Common myeloid progenitor, CD34-positive (primary cell): ENCODE data around the gene ESR1.

ENCODE experiments used
- CTCF ChIA-PET: fragments of 350-600 bp; sonication (Branson Sonifier 250); formaldehyde crosslinking; loops from one replicate; lab custom pipeline; 2021; ENCODE audit warnings: antibody characterized with exemption; lab: Charles Lee
- POLR2A ChIA-PET: fragments of 350-600 bp; sonication (Branson Sonifier 250); formaldehyde crosslinking; loops from one replicate; lab custom pipeline; 2021; ENCODE audit warnings: antibody characterized with exemption; lab: Charles Lee
- DNase-seq, 3 donors: peaks; one replicate each; pipeline versions ENCODE4 v3.0.0 to v3.0.0-alpha.2; 2013
- H3K27ac ChIP-seq, 2 experiments: 1 replicate in 1 of 2; 2 replicates in 1 of 2; pipeline ENCODE4 v1.7.0; 2013; ENCODE audit warnings: inconsistent platforms in 2 of 2, low read length in 2 of 2, mild to moderate bottlenecking in 2 of 2, low read depth in 1 of 2, moderate library complexity in 1 of 2; ENCODE audit not compliant: severe bottlenecking in 2 of 2, insufficient read depth in 1 of 2, poor library complexity in 1 of 2
- H3K27me3 ChIP-seq, 5 experiments: replicated peaks in 2 of 5; 1 replicate in 3 of 5; 2 replicates in 2 of 5; pipeline versions ENCODE4 v1.6.1 to v1.7.0; 2013; ENCODE audit warnings: low read length in 4 of 5, mild to moderate bottlenecking in 2 of 5, moderate library complexity in 2 of 5, inconsistent platforms in 1 of 5; ENCODE audit not compliant: insufficient read depth in 5 of 5, control insufficient read depth in 4 of 5
- H3K36me3 ChIP-seq, 4 experiments: 1 replicate in 2 of 4; 2 replicates in 2 of 4; pipeline versions ENCODE4 v1.6.1 to v1.7.0; 2013; ENCODE audit warnings: low read length in 3 of 4, control low read depth in 1 of 4, mild to moderate bottlenecking in 1 of 4; ENCODE audit not compliant: control insufficient read depth in 4 of 4, insufficient read depth in 4 of 4
- H3K4me1 ChIP-seq, 4 experiments: 1 replicate in 3 of 4; 2 replicates in 1 of 4; pipeline versions ENCODE4 v1.6.1 to v1.7.1; 2013; ENCODE audit warnings: low read length in 3 of 4, mild to moderate bottlenecking in 3 of 4, control low read depth in 1 of 4, inconsistent platforms in 1 of 4, moderate library complexity in 1 of 4; ENCODE audit not compliant: control insufficient read depth in 4 of 4, insufficient read depth in 4 of 4; ENCODE audit errors: control extremely low read depth in 1 of 4
- H3K4me3 ChIP-seq, 7 experiments: 1 replicate in 4 of 7; 2 replicates in 3 of 7; pipeline versions ENCODE4 v1.5.1 to v1.7.0; 2013; ENCODE audit warnings: mild to moderate bottlenecking in 7 of 7, low read length in 6 of 7, moderate library complexity in 6 of 7, inconsistent platforms in 2 of 7, low read depth in 2 of 7, control low read depth in 1 of 7; ENCODE audit not compliant: insufficient read depth in 4 of 7, control insufficient read depth in 1 of 7; ENCODE audit errors: extremely low read depth in 1 of 7
- H3K9me3 ChIP-seq, 5 experiments: 1 replicate in 4 of 5; 2 replicates in 1 of 5; pipeline versions ENCODE4 v1.6.1 to v1.7.1; 2013; ENCODE audit warnings: low read length in 4 of 5, mild to moderate bottlenecking in 2 of 5, inconsistent platforms in 1 of 5, low read depth in 1 of 5, moderate library complexity in 1 of 5; ENCODE audit not compliant: control insufficient read depth in 4 of 5, insufficient read depth in 2 of 5; ENCODE audit errors: control extremely low read depth in 1 of 5
- WGBS: methylation state at CpG from one replicate; pipeline ENCODE4 v1.1.5; 2013; ENCODE audit not compliant: insufficient coverage; 5-methylcytosine and 5-hydroxymethylcytosine counted together

Gene ESR1

GRCh38 chr6:152146385-152146784 is 338.9 kb downstream of the ESR1 start:
- H3K4me1 ChIP-seq = peaks cover 0 to 12% (median 3%) of the 10 kb centered on the region in 4 experiments
- no peaks in the 10 kb centered on the region for H3K27me3 ChIP-seq
- ChIA-PET POLR2A (no interaction called here), CTCF (no interaction called here)
- H3K36me3 ChIP-seq = peaks cover 5 to 71% (median 25%) of the 10 kb centered on the region in 4 experiments
- H3K9me3 ChIP-seq = no peaks in the 10 kb centered on the region
- H3K27ac ChIP-seq = no peak overlapping the region
- no peak for DNase-seq
- H3K4me3 ChIP-seq = no peak overlapping the region
- no CpG with 5 or more reads among the region's 1 CpG for WGBS

- CTCF ChIA-PET = no interaction called here
These were observed 339.8 kb downstream of the ESR1 start for GRCh38 chr6:152147269-152147668.

GRCh38 chr6:152148412-152148811 is 340.9 kb downstream of the ESR1 start:
- Histone ChIP-seq H3K4me1 (peaks cover 4 to 23% (median 9%) of the 10 kb centered on the region in 4 experiments), H3K36me3 (peaks cover 5 to 57% (median 15%) of the 10 kb centered on the region in 4 experiments), H3K27me3 (no peaks in the 10 kb centered on the region), H3K4me3 (no peak overlapping the region), H3K27ac (no peak overlapping the region), H3K9me3 (no peaks in the 10 kb centered on the region)
- ChIA-PET POLR2A (no interaction called here), CTCF (no interaction called here)
- no peak for DNase-seq
- WGBS = 100% methylated on average over 1 of the region's 1 CpG

More at GRCh38 chr6:152147269-152147668, 339.8 kb downstream of the ESR1 start:
- Histone ChIP-seq H3K36me3 (peaks cover 5 to 68% (median 21%) of the 10 kb centered on the region in 4 experiments), H3K27ac (no peak overlapping the region), H3K9me3 (no peaks in the 10 kb centered on the region), H3K27me3 (no peaks in the 10 kb centered on the region), H3K4me3 (no peak overlapping the region), H3K4me1 (peaks cover 4 to 21% (median 9%) of the 10 kb centered on the region in 4 experiments)
- POLR2A ChIA-PET = no interaction called here
- DNase-seq = no peak
- WGBS = 100% methylated on average over 5 of the region's 6 CpGs

- H3K27me3 ChIP-seq = no peaks in the 10 kb centered on the region
- WGBS = 80% methylated on average over 1 of the region's 3 CpGs
- CTCF ChIA-PET = interaction anchor here (0.9 to 1.5 kb wide), 3 partner anchors 10 to 118 kb away, joined by 3 read pairs; no protein-coding TSS in a partner anchor
- POLR2A ChIA-PET = no interaction called here
- H3K4me3 ChIP-seq = no peak overlapping the region
- no peak for DNase-seq
- peaks cover 8 to 44% (median 17%) of the 10 kb centered on the region in 4 experiments for H3K36me3 ChIP-seq
- H3K27ac ChIP-seq = no peak overlapping the region
- H3K9me3 ChIP-seq = no peaks in the 10 kb centered on the region
- H3K4me1 ChIP-seq = peaks cover 4 to 23% (median 9%) of the 10 kb centered on the region in 4 experiments
These were observed 342.7 kb downstream of the ESR1 start for GRCh38 chr6:152150196-152150595.

GRCh38 chr6:152151920-152152319 is 344.4 kb downstream of the ESR1 start:
- peak; percentile 42 to 88 (median 82) for DNase-seq
- Histone ChIP-seq H3K27me3 (no peaks in the 10 kb centered on the region), H3K4me1 (peaks cover 4 to 23% (median 9%) of the 10 kb centered on the region in 4 experiments), H3K4me3 (peak overlapping the region in 4 of 7 experiments; percentile 9 to 58 (median 42)), H3K27ac (peak overlapping the region; percentile 55 to 77), H3K36me3 (peaks cover 8 to 43% (median 19%) of the 10 kb centered on the region in 4 experiments), H3K9me3 (no peaks in the 10 kb centered on the region)
- ChIA-PET CTCF (no interaction called here), POLR2A (no interaction called here)
- 11% methylated on average over 9 of the region's 13 CpGs for WGBS

GRCh38 chr6:152154559-152155356 is 347.3 kb downstream of the ESR1 start:
- CTCF ChIA-PET = interaction anchor here (1.5 kb wide), 2 partner anchors 9 to 713 kb away, joined by 3 to 4 read pairs; no protein-coding TSS in a partner anchor
- H3K36me3 ChIP-seq = peaks cover 5 to 19% (median 10%) of the 10 kb centered on the region in 4 experiments
- DNase-seq = no peak

GRCh38 chr6:152155792-152156191 is 348.3 kb downstream of the ESR1 start:
- CTCF ChIA-PET = interaction anchor here (1.5 kb wide), 1 partner anchor 714 kb away, joined by 3 read pairs; no protein-coding TSS in a partner anchor
- no peaks in the 10 kb centered on the region for H3K27me3 ChIP-seq
- H3K4me3 ChIP-seq = no peak overlapping the region
- peaks cover 3 to 10% (median 8%) of the 10 kb centered on the region in 4 experiments for H3K36me3 ChIP-seq
- no peak for DNase-seq
- WGBS = 89% methylated on average over 6 of the region's 8 CpGs
- H3K9me3 ChIP-seq = no peaks in the 10 kb centered on the region
- peaks cover 4 to 17% (median 9%) of the 10 kb centered on the region in 4 experiments for H3K4me1 ChIP-seq
- no peak overlapping the region for H3K27ac ChIP-seq
- POLR2A ChIA-PET = no interaction called here

More at GRCh38 chr6:152154559-152155356, 347.3 kb downstream of the ESR1 start:
- H3K27ac ChIP-seq = no peak overlapping the region
- POLR2A ChIA-PET = no interaction called here
- no peaks in the 10 kb centered on the region for H3K9me3 ChIP-seq
- H3K27me3 ChIP-seq = no peaks in the 10 kb centered on the region
- peaks cover 4 to 18% (median 9%) of the 10 kb centered on the region in 4 experiments for H3K4me1 ChIP-seq
- WGBS = 99% methylated on average over 12 of the region's 17 CpGs
- H3K4me3 ChIP-seq = no peak overlapping the region
